HG02642 (cell line): ENCODE results near the gene OR8B3.
"Not testable (repeated sequence)": the region's sequence is repeated elsewhere in the genome, so short reads cannot be mapped to it uniquely, and the experiment has no call there.

Source experiments
- ATAC-seq: cut with Tn5 transposase; IDR thresholded peaks from one replicate; pipeline ENCODE4 v1.9.1; 2021; ENCODE audit warnings: mild to moderate bottlenecking; ENCODE audit not compliant: unreplicated experiment, poor library complexity

OR8B3 gene

DNA sequence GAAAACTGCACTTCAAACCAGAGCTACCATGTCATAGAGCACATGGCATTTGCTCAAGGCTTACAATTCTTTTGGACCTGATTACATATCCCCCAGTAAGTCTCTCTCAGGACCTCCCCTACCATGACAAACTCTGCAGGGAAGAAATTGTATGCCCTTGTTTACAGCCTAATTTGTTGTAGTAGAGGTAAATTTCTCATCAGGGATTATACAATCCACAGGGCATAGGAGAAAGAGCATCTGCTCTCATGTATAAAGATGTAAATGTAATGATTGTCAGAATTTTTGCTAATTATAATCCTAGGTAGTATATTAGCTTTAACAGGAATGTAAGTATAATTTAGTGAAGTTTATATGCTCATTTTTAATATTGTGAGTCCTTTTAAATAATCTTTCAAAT is at the start of gene OR8B3:
TSS of gene OR8B3 (minus strand) at position 101 of the 400 bp plus-strand sequence. CDS start 1,673 bp downstream, outside the sequence.
- no peak for ATAC-seq

DNA sequence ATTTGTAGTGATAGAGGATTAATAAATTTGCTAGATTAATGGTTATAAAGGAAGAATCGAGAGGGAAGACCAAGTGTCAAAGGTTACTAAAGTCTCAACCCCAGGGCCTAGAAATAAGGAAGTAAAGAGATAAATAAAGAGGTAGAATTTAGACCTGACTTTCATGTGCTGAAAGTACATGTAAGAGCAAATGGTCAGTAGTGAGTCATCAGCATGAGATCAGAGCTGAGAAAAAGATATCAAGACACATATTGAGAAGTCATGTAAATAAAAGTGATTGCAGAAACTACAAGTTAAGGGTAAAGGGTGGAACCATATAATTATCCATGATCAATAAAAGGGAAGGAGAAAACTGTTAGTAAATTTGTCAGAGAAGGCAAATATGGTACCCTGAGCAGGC is 48.1 kb upstream of the OR8B3 start:
- no peak for ATAC-seq

GRCh38 chr11:124445646-124446150 is 46.9 kb upstream of the OR8B3 start, which contains the start of gene OR8B8:
Gene OR8B8, minus strand, starts transcription at chr11:124445696. Its CDS starts 4,611 bp downstream, at chr11:124441085.
- ATAC-seq, result no peak

GRCh38 chr11:124442847-124443246 is 44.0 kb upstream of the OR8B3 start:
- ATAC-seq, result no peak

DNA sequence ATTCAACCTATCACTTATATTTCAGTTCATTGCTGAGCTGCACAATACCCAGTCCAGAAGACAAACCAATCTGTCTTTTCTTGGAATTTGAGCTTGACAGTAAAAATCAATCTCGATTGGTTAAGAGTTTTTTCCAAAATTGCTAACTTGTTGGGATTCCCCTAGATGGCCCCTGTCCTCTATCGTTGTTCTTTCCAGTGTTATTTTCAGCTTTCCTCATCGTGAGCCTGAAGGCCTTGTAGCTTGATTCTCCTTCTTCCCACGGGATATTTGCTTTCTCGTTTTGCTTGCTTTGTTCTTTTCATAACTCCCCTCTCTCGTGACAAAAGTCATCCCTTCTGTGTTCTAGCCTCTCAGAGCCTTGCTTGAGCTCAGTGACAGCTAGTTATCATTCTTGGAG is 43.6 kb upstream of the OR8B3 start:
- no peak for ATAC-seq

DNA sequence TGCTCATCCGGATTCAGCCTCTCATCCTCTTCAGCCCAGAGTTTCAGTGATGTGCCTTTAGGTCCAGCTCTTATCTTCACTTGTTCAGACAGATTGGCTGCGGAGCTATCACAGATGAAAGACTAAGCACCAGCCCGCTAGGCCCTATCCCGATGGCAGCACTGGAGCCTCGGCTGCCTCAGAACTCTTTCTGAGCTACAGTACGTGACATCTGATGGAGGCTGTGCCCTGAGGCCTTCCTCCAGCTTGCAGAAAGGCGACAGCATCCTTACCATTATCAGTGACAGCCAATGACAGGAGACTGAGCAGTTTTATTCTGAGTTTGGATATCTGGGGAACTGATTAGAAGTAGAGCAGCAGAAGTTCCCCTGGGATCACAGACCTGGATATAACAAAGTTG is 42.7 kb upstream of the OR8B3 start:
- no peak for ATAC-seq

- ATAC-seq, result no peak
Observed at GRCh38 chr11:124441081-124441480, 42.3 kb upstream of the OR8B3 start.

- no peak for ATAC-seq
Observed at GRCh38 chr11:124440608-124441007, 41.8 kb upstream of the OR8B3 start.

GRCh38 chr11:124434699-124435098 is 35.9 kb upstream of the OR8B3 start:
- no peak for ATAC-seq

- no peak for ATAC-seq
Observed at GRCh38 chr11:124429599-124429998, 30.8 kb upstream of the OR8B3 start.

DNA sequence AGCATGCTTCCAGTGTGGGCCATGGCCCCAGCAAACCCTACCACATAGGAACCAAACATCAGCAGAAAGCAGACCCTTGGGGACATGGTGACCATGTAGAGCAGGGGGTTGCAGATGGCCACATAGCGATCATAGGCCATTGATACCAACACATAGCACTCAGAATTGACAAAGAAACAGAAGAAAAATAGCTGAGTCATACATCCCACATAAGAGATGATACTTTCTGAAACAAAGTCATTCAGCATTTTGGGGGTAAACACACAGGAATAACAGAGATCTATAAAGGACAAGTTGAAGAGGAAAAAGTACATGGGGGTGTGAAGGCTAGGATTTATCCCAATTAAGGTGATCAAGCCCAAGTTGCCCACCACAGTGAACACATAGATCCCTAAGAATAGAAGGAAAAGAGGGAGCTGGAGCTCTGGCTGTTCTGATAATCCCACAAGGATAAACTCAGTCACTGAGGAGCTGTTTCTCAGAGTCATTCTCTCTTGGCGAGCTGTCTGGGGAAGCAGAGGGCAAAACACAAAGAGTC is 25.6 kb upstream of the OR8B3 start, which contains the start of gene OR8B4:
TSS of gene OR8B4 (minus strand) at position 488 of the 538 bp plus-strand sequence. CDS start at position 488, 0 bp downstream.
- no peak for ATAC-seq

GRCh38 chr11:124421043-124421442 is 22.2 kb upstream of the OR8B3 start:
- ATAC-seq, result no peak

GRCh38 chr11:124415356-124415923 is 16.6 kb upstream of the OR8B3 start:
- no peak for ATAC-seq

- no peak for ATAC-seq
Observed at GRCh38 chr11:124409906-124410305, 11.1 kb upstream of the OR8B3 start.

DNA sequence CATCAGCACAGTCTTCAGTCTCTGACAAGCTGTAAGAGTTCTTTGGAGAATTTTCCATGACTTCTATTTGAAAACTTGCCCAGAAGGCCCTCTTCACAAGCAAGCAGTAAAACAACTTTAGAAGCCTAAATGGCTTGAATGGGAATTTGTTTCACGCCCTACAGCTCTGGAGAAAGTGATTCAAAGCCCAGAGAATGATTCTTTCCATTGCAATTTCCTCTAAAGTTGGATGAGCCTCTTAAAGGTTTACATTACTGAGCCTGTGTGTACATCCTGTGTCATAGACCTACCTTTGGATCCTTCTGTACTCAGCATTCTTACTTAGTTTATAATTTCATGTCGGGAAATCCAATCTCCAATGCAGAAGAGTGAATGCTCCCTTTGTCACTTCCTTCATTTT is 6.8 kb upstream of the OR8B3 start:
- no peak for ATAC-seq

- not testable (repeated sequence) for ATAC-seq
Observed at GRCh38 chr11:124403186-124403585, 4.4 kb upstream of the OR8B3 start.

GRCh38 chr11:124402326-124402922 is 3.6 kb upstream of the OR8B3 start:
- ATAC-seq, result peak; percentile 81

GRCh38 chr11:124396847-124397246 is 2.0 kb downstream of the OR8B3 start:
- ATAC-seq, result not testable (repeated sequence)

- ATAC-seq, result no peak
Observed at GRCh38 chr11:124394408-124394807, 4.4 kb downstream of the OR8B3 start.

DNA sequence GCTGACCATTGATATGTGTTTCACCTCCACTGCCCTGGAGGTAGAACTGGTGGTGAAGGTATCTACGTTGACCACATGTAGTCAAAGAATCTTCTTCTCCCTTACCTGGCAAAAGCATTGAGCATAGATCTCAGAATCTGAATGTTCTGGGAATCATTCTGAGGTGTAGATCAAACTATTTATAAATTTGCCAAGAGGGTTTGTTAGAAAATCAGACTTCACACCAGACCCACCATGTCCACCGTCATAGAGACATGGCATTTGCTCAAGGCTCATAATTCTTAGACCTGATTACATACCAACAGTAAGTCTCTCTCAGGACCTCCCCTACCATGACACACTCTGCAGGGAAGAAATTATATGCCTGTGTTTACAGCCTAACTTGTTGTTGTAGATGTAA is 14.4 kb downstream of the OR8B3 start, which contains the start of gene OR8B2:
TSS of gene OR8B2 (minus strand) at position 101 of the 400 bp plus-strand sequence. CDS start 1,156 bp downstream, outside the sequence.
- no peak for ATAC-seq

DNA sequence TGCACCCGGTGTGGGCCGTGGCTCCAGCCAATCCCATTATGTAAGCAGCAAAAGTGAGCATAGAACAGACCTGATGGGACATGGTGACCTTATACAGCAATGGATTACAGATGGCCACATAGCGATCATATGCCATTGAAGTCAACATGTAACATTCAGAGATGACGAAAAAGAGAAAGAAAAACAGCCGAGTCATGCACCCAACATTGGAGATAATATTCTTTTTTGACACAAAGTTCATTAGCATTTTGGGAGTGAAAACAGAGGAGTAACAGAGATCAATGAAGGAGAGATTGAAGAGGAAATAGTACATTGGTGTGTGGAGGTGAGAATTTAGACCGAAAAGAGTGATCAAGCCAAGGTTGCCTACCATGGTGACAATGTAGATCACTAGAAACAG is 16.0 kb downstream of the OR8B3 start:
- not testable (repeated sequence) for ATAC-seq
